Glomerular endothelial cell (primary cell): ENCODE measurements around the gene CAPS. TPM values are rescaled to one million over a fixed set of nuclear protein-coding genes. Genes with fewer than 3 reads are reported as not detected.
"Not testable (repeated sequence)": the region's sequence is repeated elsewhere in the genome, so short reads cannot be mapped to it uniquely, and the experiment has no call there.

Source experiments
- DNase-seq: peaks from one replicate; pipeline ENCODE4 v3.0.0-alpha.2; 2011; ENCODE audit warnings: low read depth, low spot score; ENCODE audit errors: extremely low read depth
- total RNA-seq: library from RNA; depleted of rRNA; stranded (reverse); fragments of >200 nt; gene quantifications from 2 replicates; pipeline ENCODE4 v1.2.3, GENCODE V29; 2015

The CAPS gene
- total RNA-seq, 1 donor from 2014 or later = 8.4 TPM

- no peak for DNase-seq
Observed at GRCh38 chr19:5953680-5954213, 39.7 kb downstream of the CAPS start.

- no peak for DNase-seq
Observed at GRCh38 chr19:5954293-5954692, 40.2 kb downstream of the CAPS start.

- no peak for DNase-seq
Observed at GRCh38 chr19:5955636-5955935, 41.5 kb downstream of the CAPS start.

- no peak for DNase-seq
Observed at GRCh38 chr19:5956323-5956722, 42.3 kb downstream of the CAPS start.

- DNase-seq = no peak
Observed at GRCh38 chr19:5956728-5957127, 42.7 kb downstream of the CAPS start.

GRCh38 chr19:5957170-5957569, 43.1 kb downstream of the CAPS start:
- DNase-seq = no peak

GRCh38 chr19:5958074-5958850, 44.2 kb downstream of the CAPS start:
- DNase-seq = no peak

- DNase-seq = no peak
Observed at GRCh38 chr19:5958851-5959122, 44.7 kb downstream of the CAPS start.

GRCh38 chr19:5959260-5960004, 45.4 kb downstream of the CAPS start:
- DNase-seq = no peak

GRCh38 chr19:5960005-5961001, 46.2 kb downstream of the CAPS start:
- no peak for DNase-seq

GRCh38 chr19:5961641-5961968, 47.6 kb downstream of the CAPS start:
- not testable (repeated sequence) for DNase-seq

GRCh38 chr19:5961969-5962945, 48.2 kb downstream of the CAPS start:
- DNase-seq = no peak

GRCh38 chr19:5963259-5963658, 49.2 kb downstream of the CAPS start:
- DNase-seq = not testable (repeated sequence)

- DNase-seq = no peak
Observed at GRCh38 chr19:5963855-5964254, 49.8 kb downstream of the CAPS start.

GRCh38 chr19:5964816-5965565, 50.9 kb downstream of the CAPS start:
- DNase-seq = no peak
